Panc1 (cell line): ENCODE results near the gene GPR160. TPM values are rescaled to one million over a fixed set of nuclear protein-coding genes. Genes with fewer than 3 reads are reported as not detected.

ENCODE experiments used
- ATAC-seq: fragments of 200-7000 bp; cut with Tn5 transposase; 2 replicates; pipeline ENCODE4 v1.9.1; 2020; ENCODE audit warnings: mild to moderate bottlenecking, moderate library complexity
- BruUV-seq: library from RNA; stranded (reverse); fragments of 400-500 nt; replicated peaks from 2 replicates; lab custom pipeline; 2021; lab: Mats Ljungman, UMichigan
- CTCF ChIA-PET: fragments of 300-600 bp; sonication (Branson Sonifier 250); formaldehyde crosslinking; loops from one replicate; lab custom pipeline; 2022; ENCODE audit warnings: antibody characterized with exemption; lab: Charles Lee
- POLR2A ChIA-PET: fragments of 300-600 bp; sonication (Branson Sonifier 250); formaldehyde crosslinking; loops from one replicate; lab custom pipeline; 2022; ENCODE audit warnings: antibody characterized with exemption; lab: Charles Lee
- DNase-seq: peaks from one replicate; pipeline ENCODE4 v3.0.0-alpha.2; 2010; ENCODE audit warnings: low read depth, low spot score
- H3K27ac ChIP-seq: 2 replicates; pipeline ENCODE4 v1.5.1; 2011; ENCODE audit warnings: mild to moderate bottlenecking, low read length, inconsistent platforms
- H3K27me3 ChIP-seq: fragments of 200-500 bp; sonication (Bioruptor generic); 2 replicates; pipeline ENCODE4 v1.6.0; 2014; ENCODE audit warnings: low read length, inconsistent platforms; ENCODE audit not compliant: control insufficient read depth, insufficient read depth
- H3K36me3 ChIP-seq: fragments of 200-500 bp; sonication (Bioruptor generic); 2 replicates; pipeline ENCODE4 v1.5.1; 2014; ENCODE audit warnings: inconsistent platforms, mild to moderate bottlenecking, low read length, moderate library complexity; ENCODE audit not compliant: control insufficient read depth, insufficient read depth
- H3K4me1 ChIP-seq: 2 replicates; pipeline ENCODE4 v1.5.1; 2011; ENCODE audit warnings: inconsistent platforms, mild to moderate bottlenecking, low read length, moderate library complexity; ENCODE audit not compliant: control insufficient read depth, insufficient read depth
- H3K4me3 ChIP-seq, 2 experiments: 2 replicates each; pipeline ENCODE4 v1.5.1; 2011 to 2012; ENCODE audit warnings: low read depth in 2 of 2, low read length in 2 of 2, mild to moderate bottlenecking in 2 of 2, inconsistent platforms in 1 of 2, moderate library complexity in 1 of 2
- H3K9me3 ChIP-seq: fragments of 200-500 bp; sonication (Bioruptor generic); 2 replicates; pipeline ENCODE4 v1.5.1; 2014; ENCODE audit warnings: low read depth, mild to moderate bottlenecking, inconsistent platforms, low read length, moderate library complexity; ENCODE audit not compliant: control insufficient read depth, insufficient read depth
- CTCF ChIP-seq: fragments of 450-650 bp; IDR thresholded peaks from 2 replicates; pipeline ENCODE4 v1.5.1; 2017; ENCODE audit warnings: mild to moderate bottlenecking
- POLR2AphosphoS5 ChIP-seq: IDR thresholded peaks from 2 replicates; pipeline ENCODE4 v1.6.1; 2012; ENCODE audit warnings: mild to moderate bottlenecking, low read depth, low read length, moderate library complexity
- SIN3A ChIP-seq: IDR thresholded peaks from 2 replicates; pipeline ENCODE4 v1.6.1; 2012; ENCODE audit warnings: low read depth, mild to moderate bottlenecking, low read length, moderate library complexity, borderline replicate concordance; ENCODE audit not compliant: insufficient read depth
- TCF7L2 ChIP-seq: IDR thresholded peaks from 2 replicates; pipeline ENCODE4 v1.6.1; 2011; ENCODE audit warnings: mild to moderate bottlenecking, low read depth, low read length, inconsistent platforms
- in situ Hi-C: cut with HindIII; loops from 2 replicates; pipeline ENCODE4 v1.10.0; 2016; ENCODE audit warnings: low sequenced_read_pairs, low pct_unique_long_range_greater_than_20kb
- intact Hi-C: fragments of 100-400 bp; cut with micrococcal nuclease; formaldehyde crosslinking; loops from one replicate; pipeline ENCODE4 v1.10.0; 2022; ENCODE audit not compliant: unreplicated experiment
- total RNA-seq: library from RNA; stranded (reverse); gene quantifications from one replicate; pipeline ENCODE4 v1.2.1, GENCODE V29; 2021; ENCODE audit not compliant: unreplicated experiment
- TF ChIP-seq, protein P1 (sequence below), 2 experiments: IDR thresholded peaks; 2 replicates each; pipeline ENCODE4 v1.6.1; 2011 to 2012; ENCODE audit warnings: low read depth in 2 of 2, control low read depth in 1 of 2, low read length in 1 of 2, mild to moderate bottlenecking in 1 of 2, moderate library complexity in 1 of 2; ENCODE audit not compliant: insufficient read depth in 1 of 2

Gene GPR160
- total RNA-seq, 1 experiment from 2014 or later, result 0.18 TPM

DNA sequence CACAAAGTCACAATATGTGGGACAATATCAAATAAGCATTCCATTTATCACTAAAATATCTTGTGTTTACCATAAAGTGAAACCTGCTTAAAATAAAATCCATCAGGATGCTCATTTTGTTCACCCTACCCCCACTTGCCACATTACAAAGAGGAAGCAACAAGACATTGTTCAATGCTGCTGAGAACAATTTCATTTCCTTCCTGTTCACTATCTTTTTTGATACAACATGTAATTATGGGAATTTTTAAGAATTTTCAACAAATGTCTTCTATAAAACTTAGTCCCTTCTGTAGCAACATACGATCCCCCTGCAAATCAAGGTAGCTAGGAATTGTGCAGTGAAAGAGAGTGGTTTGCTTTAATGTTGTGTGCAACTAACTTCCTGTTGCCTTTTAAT, 34.9 kb upstream of the GPR160 start:
- ATAC-seq (no peak), DNase-seq (no peak)
- TF ChIP-seq, protein P1, sequence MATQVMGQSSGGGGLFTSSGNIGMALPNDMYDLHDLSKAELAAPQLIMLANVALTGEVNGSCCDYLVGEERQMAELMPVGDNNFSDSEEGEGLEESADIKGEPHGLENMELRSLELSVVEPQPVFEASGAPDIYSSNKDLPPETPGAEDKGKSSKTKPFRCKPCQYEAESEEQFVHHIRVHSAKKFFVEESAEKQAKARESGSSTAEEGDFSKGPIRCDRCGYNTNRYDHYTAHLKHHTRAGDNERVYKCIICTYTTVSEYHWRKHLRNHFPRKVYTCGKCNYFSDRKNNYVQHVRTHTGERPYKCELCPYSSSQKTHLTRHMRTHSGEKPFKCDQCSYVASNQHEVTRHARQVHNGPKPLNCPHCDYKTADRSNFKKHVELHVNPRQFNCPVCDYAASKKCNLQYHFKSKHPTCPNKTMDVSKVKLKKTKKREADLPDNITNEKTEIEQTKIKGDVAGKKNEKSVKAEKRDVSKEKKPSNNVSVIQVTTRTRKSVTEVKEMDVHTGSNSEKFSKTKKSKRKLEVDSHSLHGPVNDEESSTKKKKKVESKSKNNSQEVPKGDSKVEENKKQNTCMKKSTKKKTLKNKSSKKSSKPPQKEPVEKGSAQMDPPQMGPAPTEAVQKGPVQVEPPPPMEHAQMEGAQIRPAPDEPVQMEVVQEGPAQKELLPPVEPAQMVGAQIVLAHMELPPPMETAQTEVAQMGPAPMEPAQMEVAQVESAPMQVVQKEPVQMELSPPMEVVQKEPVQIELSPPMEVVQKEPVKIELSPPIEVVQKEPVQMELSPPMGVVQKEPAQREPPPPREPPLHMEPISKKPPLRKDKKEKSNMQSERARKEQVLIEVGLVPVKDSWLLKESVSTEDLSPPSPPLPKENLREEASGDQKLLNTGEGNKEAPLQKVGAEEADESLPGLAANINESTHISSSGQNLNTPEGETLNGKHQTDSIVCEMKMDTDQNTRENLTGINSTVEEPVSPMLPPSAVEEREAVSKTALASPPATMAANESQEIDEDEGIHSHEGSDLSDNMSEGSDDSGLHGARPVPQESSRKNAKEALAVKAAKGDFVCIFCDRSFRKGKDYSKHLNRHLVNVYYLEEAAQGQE (IDR thresholded peaks at IDR 0.05; ENCODE audit: insufficient read depth in 1 of 2, low read depth in 2 of 2, low read length in 1 of 2), result no peak
- TF ChIP-seq SIN3A, result no peak
- TF ChIP-seq CTCF, result no peak
- TF ChIP-seq POLR2AphosphoS5, result no peak
- no peak for TF ChIP-seq TCF7L2
- Histone ChIP-seq H3K4me1 (no peaks in the 10 kb centered on the region), H3K27me3 (no peaks in the 10 kb centered on the region), H3K36me3 (no peaks in the 10 kb centered on the region), H3K9me3 (no peaks in the 10 kb centered on the region), H3K27ac (no peak overlapping the region), H3K4me3 (no peak overlapping the region)
- intact Hi-C loops, result no loop called here
- in situ Hi-C loops, result no loop called here
- ChIA-PET POLR2A (no interaction called here), CTCF (no interaction called here)
- no TSS peak for BruUV-seq

- in situ Hi-C loops, result no loop called here
Observed at GRCh38 chr3:170003881-170004356, 33.9 kb upstream of the GPR160 start.

More at GRCh38 chr3:170003881-170004356, 33.9 kb upstream of the GPR160 start:
- H3K27ac ChIP-seq, result no peak overlapping the region
- DNase-seq (no peak), ATAC-seq (no peak)
- intact Hi-C loops, result no loop called here
- H3K36me3 ChIP-seq, result no peaks in the 10 kb centered on the region
- CTCF ChIA-PET, result no interaction called here
- no TSS peak for BruUV-seq
- no peaks in the 10 kb centered on the region for H3K27me3 ChIP-seq
- TF ChIP-seq POLR2AphosphoS5, result no peak
- no peak for TF ChIP-seq CTCF
- TF ChIP-seq, protein P1 (IDR thresholded peaks at IDR 0.05; ENCODE audit: insufficient read depth in 1 of 2, low read depth in 2 of 2, low read length in 1 of 2), result no peak
- no peak for TF ChIP-seq SIN3A
- no peak for TF ChIP-seq TCF7L2
- POLR2A ChIA-PET, result no interaction called here
- H3K9me3 ChIP-seq, result no peaks in the 10 kb centered on the region
- no peaks in the 10 kb centered on the region for H3K4me1 ChIP-seq
- no peak overlapping the region for H3K4me3 ChIP-seq
